NCI-H446 (cell line): ENCODE measurements around the gene LRRC8C.
"Not testable (repeated sequence)": the region's sequence is repeated elsewhere in the genome, so short reads cannot be mapped to it uniquely, and the experiment has no call there.

Experiments
- DNase-seq, 2 experiments: peaks; one replicate each; lab custom pipeline; 2025; lab: John Stamatoyannopoulos, UW

The LRRC8C gene

DNA sequence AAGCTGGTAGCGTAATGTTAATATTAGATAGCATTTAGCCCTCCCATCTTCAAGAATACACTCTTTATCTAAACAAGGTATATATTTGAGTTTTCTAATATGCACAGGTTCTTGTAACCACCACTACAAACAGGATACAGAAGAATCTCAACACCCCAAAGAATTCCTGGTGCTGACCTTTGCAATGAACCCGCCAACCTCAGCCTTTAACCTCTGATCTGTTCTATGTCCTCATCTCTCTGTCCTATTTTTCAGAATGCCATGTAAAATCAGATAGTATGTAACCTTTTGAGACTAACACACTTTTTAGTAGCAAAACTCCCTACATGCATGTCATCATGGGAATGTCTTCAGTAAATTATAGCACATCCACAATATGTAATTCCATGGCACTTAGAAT, 71.1 kb downstream of the LRRC8C start:
- no peak for DNase-seq

DNA sequence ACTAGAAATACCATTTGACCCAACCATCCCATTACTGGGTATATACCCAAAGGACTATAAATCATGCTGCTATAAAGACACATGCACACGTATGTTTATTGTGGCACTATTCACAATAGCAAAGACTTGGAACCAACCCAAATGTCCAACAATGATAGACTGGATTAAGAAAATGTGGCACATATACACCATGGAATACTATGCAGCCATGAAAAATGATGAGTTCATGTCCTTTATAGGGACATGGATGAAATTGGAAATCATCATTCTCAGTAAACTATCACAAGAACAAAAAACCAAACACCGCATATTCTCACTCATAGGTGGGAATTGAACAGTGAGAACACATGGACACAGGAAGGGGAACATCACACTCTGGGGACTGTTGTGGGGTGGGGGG, 72.0 kb downstream of the LRRC8C start:
- not testable (repeated sequence) for DNase-seq

DNA sequence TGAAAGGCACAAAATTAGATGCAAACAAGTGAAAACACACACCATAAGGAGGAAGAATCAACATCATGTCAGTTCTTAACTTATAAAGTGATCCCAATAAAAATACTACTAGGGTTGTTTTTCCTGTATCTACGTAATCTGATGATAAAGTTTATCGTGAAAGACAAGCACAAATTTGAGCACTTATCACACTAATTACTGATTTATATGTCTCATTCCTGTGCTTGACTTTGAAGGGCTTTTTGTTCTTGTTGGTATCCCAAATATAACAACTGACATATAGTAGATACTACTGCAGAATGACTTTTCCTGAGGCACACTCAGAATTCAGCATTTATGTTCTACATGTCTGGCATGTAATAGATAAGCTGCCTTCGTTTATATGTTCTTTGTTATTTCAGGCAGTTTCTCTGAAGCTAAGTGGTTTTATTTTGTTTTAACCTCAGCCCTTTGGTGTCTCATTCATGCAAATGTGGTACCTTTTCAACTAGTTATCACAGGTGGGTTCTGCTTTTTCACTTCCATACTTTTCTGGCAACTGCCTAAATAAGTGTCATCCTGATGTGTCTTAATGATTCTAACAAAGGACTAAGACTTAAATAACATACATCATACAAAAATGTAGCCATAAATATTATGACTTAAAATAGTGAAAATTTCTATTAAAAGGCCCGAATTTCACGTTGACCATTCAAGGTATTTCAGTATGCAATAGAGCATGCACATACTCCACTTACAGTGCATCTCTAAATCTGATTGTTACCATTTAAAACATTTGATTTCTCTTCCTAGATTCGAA, 73.2 kb downstream of the LRRC8C start:
- no peak for DNase-seq

DNA sequence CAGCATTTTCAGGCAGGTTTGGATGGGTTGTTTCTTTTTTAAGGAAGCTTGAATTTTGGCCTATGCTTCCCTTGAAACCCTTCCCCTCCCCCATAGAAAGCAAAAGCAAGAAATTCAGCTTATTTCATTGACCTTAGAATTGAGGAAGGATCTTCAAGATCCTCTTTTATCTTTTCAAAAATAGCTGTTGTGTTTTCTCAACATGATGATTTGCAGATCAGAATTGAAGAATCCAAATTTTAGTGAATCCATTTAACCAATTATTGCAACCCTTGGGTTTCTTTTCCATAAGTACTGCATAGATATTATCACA, 73.7 kb downstream of the LRRC8C start:
- DNase-seq: no peak

DNA sequence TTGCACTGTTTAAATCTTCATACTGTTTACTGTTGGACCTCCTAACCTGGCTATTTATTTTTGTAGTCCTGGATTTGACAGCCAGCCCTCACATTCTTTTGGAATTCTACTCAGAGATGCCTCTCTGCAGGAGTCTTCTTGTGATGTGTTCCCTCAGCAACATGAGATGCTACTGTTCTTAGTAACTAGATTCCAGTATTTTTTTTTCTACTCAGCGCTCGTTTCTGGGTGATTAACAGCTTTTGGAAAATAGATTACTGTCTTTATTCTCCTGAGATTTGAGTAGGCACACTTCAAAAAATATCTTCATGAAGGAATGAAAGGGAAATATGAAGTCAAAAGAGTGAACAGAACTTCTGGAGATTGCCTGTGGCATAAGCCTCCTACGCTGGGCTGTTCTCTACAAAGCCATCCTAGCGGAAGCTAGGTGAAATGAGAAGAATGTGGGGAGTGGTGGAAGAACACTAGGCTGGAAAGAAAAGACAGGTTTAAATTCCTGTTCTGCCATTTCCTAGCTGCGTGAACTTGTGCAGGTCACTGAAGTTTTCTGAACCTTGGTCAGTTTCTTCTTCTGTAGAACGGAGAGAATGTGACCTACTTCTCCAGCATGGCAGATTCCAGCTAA, 75.9 kb downstream of the LRRC8C start:
- DNase-seq: no peak

DNA sequence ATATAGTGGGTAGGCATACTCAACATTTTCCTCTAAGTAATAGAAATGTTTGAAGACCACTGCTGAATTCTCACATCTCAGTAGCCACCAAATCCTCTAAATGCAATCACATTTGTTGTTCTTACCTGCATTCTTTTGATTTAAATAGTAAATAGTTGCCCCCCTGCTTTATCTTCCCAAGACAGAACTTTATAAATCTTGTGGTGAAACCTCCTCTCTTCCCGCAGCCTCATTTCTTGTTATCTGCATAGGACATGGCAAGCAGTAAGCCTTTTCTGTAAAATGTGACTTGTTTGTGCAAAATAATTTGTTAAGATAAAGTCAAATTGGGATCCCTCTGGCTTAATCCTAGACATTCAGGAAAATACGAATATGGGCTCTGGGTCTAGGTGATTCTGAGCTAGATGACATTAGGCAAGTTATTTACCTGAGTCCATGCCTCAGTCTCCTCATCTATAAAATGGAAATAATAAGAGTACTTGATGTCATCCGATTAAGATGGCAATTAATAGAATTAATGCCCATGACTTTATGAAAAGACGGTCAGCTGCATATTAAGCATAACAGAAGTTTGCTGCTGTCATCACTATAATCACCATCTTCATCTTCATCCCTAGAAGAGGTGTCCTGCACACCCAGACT, 77.7 kb downstream of the LRRC8C start:
- DNase-seq: no peak

DNA sequence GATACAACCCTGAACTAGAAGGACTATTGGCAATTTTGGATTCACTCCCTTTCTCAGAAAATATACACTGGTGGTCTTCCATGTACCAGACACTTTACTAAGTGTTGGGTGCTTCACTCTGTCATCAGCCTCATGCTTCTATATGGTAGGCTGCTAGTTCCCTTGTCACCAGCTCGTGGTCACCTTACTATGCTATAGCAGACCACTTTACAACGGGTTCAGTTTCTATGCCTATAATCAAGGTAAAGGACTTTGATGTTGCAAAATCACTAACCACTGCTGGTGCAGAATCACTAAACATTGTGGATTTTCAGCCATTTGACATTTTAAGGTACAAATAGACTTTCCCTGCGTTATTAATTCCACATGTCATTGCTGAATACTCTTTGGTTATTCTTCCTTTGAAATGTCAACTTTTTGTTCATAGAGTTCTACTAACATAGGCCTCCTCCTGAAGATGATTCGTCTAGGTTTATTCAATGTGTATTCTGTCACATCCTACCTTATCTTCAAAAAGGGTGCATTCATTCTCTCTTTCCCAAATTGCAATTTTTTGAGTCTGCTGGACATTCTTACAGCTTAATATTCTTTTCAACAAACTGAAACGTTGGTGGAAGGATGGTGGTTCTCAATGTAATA, 78.3 kb downstream of the LRRC8C start:
- DNase-seq: no peak

DNA sequence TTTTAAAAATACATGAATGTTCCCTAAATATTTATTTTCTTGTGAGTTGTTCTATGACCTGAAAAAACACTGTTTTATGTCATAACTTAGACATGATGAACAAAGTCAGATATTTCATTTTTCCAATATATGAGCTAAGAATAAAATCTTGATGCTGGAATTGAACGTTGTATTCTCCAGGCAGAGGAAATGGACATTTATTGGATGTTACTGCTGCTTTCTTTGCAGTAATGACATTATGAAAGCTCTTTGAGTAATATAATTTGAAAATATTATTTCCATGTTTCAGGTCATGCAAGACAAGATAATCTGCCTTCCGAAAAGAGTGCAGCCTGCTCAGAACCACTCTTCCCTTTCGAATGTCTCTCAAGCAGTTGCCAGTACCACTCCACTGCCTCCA, 79.5 kb downstream of the LRRC8C start:
- DNase-seq: no peak

DNA sequence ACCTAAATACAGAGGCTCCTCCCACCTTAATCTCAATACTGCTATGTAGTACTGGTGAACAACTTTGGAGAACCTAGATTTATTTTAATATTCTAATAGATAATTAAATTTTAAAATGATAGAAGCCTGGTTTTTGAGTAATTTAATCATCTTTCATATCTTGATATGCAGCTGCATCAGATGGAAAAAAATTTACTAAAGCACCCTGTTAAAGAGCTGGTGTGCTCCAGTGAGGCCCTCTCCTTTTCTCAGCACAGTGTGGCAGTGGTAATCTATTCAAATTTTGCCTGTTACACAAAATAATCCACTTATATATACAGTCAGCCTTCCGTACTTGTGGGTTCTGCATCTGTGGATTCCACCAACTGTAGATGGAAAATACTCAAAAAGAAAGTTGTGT, 82.8 kb downstream of the LRRC8C start:
- DNase-seq: no peak

DNA sequence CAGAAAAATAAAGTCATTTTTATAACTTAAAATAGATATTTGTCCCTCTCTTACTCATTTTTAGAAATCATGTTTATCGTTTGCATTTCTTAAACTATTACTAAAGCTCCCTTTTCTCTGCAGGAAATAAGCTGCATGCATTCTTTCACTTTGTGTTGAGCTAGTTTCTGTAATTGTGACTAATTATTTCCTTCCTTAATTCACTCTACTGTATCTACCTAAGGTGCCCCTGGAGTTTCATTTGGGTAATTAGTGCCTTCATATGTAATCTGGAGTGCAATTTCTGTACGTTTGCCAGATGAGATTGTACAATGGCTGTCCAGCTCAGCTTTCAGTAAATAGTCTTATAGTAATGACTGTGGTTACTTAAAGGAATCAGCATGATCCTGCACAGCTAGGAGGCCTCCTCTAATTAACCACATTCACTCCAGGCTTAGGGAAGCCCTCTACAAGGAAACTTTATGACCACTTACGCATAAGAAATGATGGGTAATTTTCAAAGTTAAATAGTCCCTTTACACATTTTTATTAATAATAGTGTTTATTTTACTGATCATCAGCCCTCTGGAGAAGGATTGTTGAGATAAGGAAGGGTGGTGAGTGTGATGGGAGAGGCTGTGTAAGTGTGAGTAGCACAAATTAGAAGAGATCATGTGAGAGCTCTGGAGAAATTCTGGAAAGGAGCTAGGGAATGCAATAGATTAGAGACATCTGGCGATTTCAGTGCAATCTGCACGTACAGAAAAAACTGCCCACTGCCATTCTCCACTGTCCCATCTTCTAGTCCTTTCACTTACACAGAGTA, 86.8 kb downstream of the LRRC8C start:
- no peak for DNase-seq

DNA sequence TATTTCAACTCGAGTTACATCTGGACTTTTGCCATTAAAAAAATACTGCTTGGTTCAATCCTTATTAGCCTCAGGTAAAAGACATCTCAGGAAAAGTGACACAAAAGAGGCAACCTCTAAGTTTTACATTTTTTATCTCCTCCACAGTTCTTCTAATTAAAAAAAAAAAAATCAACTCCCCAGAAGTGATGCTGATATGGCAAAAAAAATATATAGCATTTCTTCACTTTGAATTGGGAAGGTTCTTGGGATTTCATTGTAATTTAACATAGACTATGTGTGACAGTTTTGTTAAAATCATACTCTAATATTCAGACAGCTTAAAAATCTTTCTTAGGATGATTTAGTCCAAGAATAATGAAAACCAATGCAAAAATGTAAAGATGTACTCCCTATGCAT, 87.9 kb downstream of the LRRC8C start:
- no peak for DNase-seq

DNA sequence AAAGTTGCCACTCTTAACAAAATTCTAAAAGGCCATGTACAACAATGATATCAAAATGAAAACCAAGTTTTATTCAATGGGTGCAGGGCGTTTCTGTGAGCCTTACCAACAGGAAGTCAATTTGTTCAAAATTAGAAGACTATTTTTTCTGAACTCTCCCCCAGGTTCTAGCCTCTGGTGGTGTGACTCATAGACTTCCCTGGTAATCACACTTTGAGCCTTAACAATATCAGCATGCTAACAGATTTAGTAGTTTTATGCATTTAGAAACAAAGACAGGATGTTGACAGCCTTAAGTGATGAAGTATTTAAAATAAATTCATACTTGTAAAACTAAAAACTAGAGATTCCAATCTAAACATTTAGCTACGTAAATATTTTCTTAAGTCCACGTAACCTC, 88.4 kb downstream of the LRRC8C start:
- no peak for DNase-seq

DNA sequence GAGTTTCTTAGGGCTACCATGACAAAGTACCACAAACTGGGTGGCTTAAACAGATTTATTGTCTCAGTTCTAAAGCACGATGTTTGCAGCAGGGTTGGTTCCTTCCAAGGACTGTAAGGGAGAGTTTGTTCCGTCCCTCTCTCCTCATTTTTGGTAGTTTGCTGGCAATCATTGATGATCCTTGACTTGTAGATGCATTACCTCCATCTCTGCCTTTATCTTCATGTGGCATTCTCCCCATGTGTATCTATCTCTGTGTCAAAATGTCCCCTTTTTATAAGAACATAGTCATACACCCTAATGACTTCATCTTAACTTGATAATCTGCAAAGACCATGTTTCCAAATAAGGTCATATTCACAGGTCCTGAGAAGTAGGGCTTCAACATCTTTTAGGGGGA, 90.2 kb downstream of the LRRC8C start:
- no peak for DNase-seq

DNA sequence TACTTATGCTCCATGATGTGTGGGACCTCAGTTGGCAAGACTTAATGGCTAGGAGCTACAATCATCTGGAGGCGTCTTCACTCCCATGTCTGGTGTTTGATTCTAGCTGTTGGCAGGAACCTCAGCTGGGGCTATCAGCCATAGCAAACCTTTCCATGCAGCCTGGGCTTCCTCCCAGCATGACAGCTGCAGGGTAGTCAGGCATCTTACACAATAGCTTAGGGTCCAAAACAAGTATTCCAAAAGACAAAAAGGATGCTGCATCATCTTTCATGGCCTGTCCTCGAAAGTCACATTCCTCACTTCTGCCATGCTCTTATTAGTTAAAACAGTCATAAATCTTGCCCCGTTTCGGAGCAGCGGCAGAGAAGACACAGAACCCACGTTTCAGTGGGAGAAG, 90.9 kb downstream of the LRRC8C start:
- DNase-seq: peak; percentile 78 to 92

DNA sequence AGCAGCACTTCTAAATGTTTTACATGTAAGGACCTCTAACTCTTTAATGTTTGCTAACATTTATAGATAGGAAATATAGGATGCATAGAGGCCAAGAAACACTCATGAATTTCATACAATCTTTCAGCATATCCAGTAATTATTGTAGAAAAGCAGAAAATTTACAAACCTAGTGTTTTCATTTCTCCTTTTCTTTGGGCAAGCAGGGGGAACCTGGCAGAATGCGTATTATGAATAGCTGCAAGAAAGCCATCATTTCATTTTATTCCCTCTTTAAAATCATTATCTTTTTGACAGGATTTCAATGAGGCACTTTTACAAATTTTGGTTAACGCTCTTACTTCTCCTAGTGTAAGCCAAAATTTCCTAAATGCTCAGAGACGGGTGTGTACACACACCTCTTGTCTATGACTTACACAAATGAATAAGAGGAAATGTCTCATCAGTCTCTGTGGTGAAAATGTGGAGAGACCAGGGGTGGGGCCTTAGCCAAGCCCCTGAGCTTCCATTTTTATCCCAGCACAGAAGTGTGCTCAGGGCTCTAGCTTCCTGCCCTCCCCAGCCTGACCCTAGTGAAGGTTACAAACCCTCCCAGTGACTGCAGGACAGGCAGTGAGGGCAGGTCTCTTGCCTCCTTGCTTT, 91.6 kb downstream of the LRRC8C start:
- no peak for DNase-seq

DNA sequence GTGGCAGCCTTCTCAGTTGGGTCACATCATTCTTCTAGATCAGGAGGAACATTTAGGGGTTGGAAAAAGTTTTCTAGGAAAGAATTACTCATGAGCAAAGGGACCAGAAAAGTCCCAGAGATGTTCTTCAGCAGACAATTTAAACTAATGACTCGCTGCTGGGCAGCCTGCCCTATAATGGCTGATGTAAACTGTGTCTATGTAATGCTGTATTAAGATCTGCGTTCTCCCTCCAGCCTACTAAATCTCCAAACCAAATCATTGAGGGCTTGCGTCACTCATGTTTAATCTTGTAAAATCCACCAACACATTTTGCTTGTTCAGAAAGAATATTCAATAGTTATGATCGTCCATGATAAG, 92.1 kb downstream of the LRRC8C start:
- peak in 1 of 2 experiments; percentile 18 for DNase-seq

DNA sequence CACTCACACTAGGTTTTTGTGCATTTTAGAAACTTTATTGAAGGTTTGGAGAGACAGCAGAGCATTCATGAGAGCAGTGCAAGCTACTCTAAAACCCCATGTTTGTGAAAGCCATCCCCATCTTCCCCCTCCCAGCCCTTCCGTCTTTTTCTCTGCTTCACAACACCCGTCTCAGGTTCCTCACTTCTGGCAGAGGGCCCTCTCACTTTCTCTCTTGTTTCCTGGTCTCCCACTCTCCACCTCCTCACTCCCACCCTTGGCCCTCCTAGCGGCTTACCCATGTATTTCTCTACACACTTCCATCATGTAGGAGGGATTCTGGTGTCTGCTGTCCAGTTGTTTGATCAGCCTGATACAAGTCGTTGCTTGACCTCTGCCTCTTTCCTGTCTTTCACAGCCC, 92.7 kb downstream of the LRRC8C start:
- DNase-seq: no peak

DNA sequence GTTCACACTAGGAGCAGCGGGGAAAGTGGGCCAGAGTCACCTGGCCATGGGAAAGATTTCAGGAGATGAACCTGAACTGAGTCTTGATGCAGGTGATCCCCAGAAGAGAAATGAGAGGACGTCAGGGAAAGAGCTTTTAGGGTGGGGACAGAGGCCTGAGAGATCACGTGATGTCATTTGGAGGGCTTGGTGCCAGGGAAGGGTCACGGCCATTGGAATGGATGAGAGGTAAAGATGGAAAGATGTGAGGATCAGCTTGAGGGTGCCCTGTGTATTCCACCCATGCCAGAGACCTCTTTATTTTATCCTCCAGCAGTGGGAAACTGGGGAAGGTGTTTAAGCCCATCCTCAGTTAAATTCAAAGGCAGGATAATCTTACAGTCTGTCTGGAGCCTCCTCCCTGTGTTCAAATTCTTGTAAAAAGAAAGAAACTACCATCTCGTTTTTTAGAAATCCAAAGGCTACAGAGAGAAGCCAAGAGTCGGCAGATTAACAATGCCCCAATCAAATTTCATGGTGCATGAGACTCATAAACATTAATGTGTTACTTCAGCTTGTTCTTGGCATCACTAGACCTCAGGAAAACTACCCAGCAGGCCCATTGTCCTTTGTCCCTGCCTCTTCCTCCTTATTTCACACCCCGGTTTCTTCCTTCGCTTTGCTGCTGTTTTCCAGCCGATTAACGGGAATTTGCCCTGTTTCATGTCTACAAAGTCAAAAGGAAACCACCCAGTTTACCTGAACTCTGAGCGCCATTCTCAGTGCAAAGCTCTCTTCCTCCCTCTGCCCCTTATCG, 94.8 kb downstream of the LRRC8C start:
- no peak for DNase-seq

DNA sequence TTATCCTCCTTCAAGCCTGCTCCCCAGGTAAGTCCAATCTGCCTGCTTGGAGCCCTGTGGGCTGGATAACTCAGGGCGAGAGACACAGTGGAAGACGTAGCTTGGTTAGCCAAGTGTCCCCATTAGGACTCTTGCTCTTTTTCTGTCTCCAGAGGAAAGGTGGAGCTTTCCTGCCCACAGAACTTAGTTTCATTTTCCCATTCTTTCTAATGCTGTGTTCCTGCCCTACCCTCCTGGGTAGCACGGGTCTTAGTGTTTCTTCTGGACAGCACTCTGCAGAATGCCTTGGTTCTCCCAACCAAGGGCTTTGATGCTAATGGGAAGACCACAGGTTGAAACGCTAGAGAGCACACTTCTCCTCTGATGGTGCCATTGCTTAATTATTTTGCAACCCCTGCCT, 95.5 kb downstream of the LRRC8C start:
- DNase-seq: no peak

DNA sequence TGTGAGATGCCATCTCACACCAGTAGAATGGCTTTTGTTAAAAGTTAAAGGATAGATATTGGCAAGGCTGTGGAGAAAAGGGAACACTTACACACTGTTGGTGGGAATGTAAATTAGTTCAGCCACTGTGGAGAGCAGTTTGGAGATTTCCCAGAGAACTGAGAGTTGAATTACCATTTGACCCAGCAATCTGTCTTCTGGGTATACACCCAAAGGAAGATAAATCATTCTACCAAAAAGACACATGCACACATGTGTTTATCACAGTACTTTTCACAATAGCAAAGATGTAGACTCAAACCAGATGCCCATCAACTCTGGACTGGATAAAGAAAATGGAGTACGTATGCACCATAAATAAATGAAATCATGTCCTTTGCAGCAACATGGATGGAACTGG, 99.3 kb downstream of the LRRC8C start:
- DNase-seq: no peak

DNA sequence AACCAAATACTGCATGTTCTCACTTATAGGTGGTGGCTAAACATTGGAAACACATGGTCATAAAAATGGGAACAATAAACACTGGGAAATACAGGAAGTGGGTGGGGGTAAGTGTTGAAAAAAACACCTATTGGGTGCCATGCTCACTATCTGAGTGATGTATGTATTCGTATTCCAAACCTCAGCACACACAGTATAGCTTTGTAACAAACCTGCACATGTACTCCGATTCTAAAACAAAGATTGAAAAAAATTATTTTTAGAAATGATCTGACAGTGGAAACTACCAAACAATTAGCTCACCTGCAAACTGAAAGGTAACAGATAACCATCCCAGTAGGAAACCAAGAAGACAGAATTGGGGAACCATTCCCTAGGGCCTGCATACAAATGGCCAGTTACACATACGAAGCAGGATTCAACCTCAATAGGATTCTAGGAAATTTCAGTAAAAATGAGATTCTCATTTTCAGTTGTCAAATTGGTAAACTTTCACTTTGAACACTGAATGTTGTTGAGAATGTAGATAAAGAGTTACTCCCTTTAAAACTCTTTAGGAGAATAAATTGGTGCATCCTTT, 99.8 kb downstream of the LRRC8C start:
- no peak for DNase-seq
